HTR-8/SVneo (cell line): ENCODE data around the gene SERPINB6.
A peak's percentile ranks its signal among the peaks of the same experiment; 100 is the strongest.
"Not testable (repeated sequence)": the region's sequence is repeated elsewhere in the genome, so short reads cannot be mapped to it uniquely, and the experiment has no call there.

Experiments used
- DNase-seq: peaks from one replicate; pipeline ENCODE4 v3.0.0; 2011; ENCODE audit warnings: low spot score, mixed read lengths; ENCODE audit not compliant: insufficient read length
- FAIRE-seq: peaks from 2 replicates; lab custom pipeline; 2011; peaks lifted over from hg19 to GRCh38; lab: Jason Lieb, UNC

Gene SERPINB6

DNA sequence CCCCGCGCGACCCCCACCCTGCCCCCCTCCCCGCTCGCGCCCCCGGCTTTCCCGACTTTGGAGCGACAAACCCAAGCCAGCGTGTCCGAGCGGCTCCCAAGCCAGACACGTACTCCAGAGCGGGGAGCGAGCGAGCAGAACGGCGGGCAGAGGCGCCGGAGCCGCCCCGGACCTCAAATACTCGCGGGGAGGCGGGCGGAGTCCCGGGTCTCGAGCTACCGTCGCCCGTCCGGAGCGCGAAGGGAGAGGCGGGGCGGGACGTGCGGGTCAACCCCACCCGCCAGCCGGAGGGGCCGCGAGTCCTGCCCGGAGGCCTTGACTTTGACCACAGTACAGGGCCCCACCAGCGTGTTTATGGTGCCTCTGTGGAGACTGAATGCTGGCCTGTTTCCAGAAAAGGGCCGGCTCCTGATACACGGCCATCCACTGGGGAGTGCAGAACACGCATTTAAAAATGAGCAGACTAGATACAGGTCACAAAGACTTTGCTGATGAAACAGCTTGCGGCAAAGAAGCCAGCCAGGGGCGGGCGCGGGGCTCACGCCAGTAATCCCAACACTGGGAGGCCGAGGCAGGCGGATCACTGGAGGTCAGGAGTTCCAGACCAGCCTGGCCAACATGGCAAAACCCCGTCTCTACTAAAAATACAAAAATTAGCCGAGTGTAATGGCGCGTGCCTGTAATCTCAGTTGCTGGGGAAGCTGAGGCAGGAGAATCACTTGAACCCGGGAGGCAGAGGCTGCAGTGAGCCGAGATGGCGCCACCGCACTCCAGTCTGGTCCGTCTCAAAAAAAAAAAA lies at the start of gene SERPINB6:
Gene SERPINB6 (minus strand): TSS at position 148 of the 799 bp plus-strand sequence. CDS start 12,235 bp downstream, outside the sequence.
- DNase-seq: peak; percentile 41
- no peak for FAIRE-seq

DNA sequence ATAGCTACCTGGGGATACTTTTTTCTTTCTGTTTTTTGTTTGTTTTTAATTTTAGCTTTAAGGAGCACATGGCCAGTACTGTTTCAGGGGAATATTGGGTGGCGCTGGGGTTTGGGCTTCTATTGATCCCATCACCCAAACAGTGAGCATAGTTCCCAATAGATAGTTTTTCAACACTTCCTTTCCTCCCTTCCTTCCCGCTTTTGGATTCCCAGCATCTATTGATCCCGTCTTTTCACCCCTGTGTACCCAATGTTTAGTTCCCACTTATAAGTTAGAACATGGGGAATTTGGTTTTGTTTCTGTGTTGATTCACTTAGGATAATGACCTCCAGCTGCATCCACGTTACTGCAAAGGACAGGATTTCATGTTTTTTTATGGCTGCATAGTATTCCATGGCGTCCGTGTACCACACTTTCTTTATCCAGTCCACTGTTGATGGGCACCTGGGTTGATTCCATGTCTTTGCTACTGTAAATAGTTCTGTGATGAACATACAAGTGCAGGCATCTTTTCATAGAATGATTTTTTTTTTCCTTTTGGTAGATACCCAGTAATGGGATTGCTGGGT lies 48.5 kb upstream of the SERPINB6 start:
- FAIRE-seq: no peak
- no peak for DNase-seq

DNA sequence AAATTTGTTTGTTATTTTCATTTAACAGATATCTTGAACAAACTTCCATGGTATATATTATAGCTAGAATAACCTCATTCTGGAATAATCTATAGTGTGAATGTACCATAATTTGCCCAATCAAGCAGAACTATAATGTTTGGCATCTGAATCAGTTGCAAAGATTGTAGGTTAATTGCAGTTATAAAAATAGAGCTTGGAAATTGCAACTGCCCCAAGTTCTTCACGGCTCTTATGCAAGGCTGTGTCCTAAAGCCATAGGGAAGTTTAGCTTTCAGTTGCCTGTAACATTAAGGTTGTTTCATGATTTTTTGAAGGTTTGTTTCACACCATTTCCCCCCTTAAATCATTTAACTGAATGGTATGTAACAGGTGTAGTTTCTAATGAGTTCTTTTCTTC lies 47.7 kb upstream of the SERPINB6 start:
- DNase-seq: no peak
- no peak for FAIRE-seq

DNA sequence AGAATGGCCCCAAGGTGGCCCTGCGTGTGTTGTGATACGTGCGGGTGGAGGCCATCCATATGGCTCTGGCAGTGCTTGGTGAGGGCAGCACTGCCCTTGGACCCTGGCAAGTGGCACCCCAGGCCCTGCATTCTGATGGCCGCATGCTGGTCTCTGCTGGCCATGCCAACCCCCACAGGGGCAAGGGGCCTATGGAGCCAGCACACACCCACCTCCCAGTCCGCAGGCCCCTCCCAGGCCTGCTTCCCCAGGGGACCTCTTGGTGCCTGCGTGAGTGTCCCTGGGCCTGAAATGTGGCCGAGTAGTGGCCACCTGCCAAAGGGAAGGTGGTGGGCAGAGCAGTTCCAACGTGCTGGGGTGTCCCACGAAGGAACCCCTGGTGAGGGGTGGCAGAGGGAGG lies 45.9 kb upstream of the SERPINB6 start:
- no peak for DNase-seq
- no peak for FAIRE-seq

DNA sequence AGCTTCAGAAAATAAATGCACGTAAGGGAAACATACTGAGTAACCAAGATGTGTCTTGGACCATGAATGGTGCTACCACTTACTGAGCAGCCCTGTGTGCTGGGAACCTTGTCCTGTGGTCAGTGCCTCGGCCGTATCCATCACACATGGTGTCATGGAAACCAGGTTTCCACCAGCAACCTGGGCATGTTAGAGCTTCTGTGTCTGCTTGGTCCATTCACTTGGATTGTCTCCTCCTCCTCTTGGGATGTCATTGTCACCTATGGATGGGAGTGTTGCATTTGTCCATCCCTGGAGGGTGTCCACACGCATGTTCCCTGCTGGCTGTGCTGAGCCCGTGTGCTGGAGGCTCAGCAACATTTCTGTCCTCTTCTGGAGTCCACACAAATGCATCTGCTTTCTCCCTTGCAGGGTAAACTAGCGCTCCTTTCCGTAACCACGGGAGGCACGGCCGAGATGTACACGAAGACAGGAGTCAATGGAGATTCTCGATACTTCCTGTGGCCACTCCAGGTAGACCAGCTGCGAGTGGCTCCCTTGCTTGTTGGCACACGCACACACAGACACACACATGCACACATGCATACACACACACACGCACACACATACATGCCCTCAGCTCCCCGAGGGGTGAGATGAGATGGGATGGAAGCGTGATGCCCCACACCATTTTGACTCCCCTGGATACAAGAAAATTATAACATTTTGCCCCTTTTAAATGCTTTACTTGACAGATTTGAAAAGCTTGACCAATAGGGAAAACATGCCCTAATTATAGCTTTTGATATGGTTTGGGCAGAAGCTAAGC lies 45.3 kb upstream of the SERPINB6 start:
- FAIRE-seq: no peak
- no peak for DNase-seq

DNA sequence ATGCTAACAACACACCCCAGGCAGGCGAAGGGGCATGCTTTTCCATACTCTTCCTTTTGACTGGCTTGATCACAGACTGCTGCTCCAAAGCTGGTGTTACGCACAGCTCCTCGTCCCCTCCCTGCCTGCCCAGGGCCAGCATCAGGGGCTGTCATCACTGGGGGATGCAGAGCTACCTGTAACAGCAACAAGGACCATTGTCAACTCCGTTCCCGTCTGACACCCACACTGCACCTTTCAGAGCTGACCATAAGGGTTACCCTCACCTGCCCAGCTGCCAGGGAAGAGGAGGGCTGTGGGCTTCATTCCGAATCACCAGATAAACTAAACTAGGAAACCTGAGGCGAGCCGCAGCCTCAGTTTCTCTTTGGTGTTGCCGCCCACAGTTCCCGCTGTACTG lies 43.8 kb upstream of the SERPINB6 start:
- FAIRE-seq: no peak
- no peak for DNase-seq

DNA sequence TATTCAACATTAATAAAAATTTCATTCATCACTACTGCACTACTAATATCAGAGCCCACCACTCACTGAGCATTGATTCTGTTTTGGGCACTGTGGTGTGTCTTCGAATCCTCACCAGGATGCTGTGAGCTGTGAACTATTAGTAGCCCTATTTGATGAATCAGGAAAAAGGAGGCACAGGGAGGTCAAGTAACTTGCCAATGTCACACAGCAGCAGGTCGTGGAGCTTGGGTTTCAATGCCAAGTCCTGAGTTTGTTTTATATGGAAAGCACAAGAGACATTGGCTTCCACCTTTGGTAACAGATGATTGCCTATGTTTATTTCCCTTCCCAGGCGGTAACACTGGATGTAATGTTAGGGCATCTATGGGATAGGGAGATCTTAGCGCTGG lies 43.3 kb upstream of the SERPINB6 start:
- FAIRE-seq: no peak

DNA sequence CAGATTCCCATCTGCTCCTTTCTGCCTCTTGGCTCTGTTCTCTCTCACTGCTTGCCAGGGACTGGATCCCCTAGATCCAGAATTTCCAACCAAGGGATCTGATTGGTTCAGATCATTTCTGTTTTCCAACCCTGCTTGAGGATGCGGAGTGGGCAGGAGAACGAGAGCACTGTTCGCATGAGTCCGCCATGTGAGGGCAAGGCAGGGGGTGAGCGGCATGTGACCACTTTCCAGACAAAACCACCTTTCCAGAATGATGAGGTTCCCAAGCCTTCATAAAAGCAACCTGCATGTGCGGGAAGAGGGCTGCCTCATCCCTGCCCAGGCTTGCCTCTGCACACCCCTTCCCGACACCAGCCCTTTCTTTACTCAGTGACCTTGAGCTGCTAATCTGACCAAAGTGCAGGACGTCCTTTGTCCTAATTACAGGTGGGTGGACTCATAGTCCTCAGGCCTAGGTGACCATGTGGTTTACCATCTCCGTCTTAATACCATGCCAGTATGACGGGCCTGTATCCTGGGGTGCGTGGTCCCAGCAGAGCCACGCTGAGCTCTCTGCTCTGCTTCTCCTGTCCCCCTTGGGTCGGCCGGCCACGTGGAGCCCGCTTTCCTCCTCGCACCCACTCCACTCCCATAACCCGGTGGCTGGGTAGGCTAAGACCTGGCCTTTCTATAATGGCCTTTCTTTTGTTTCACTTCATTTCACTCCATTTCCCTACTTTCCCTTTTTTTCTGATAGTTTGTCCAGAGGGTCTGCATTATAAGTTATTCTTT lies 42.7 kb upstream of the SERPINB6 start:
- DNase-seq (no peak), FAIRE-seq (no peak)

More for the DNA sequence above, 43.3 kb upstream of the SERPINB6 start:
- no peak for DNase-seq

DNA sequence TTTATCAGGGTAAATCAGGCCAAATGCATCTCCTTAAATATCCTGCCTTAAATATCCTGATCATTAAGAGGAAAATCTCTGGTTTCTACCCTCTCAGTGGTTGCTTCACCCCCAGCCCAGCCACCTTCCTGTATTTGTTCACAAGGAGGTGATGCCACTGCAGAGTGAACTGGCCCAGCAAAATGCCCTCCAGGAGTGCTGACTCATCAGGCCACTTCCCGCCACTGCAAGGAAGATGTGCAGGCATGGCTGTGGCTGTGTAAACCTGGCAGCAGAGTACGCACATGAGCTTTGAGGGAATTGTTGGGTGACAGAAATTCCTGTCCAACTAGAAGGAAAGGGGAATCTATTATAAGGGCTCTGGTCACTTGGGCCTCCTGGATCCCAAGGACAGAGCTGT lies 42.1 kb upstream of the SERPINB6 start:
- DNase-seq: peak; percentile 80
- FAIRE-seq: peak; percentile 95

DNA sequence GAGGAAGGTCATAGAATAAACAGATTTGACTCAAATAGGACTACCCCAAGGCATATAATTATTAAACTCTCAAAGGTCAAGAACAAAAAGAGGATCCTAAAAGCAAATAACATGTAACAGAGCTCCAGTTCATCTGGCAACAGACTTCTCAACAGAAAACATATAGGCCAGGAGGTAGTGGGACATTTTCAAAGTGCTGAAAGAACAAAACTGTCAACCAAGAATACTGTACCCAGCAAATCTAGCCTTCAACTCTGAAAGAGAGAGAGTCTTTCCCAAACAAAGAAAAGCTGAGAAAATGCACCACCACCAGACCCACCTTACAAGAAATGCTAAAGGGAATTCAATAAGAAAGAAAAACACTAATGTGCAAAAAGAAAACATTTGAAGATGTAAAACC lies 40.2 kb upstream of the SERPINB6 start:
- DNase-seq (no peak), FAIRE-seq (no peak)

DNA sequence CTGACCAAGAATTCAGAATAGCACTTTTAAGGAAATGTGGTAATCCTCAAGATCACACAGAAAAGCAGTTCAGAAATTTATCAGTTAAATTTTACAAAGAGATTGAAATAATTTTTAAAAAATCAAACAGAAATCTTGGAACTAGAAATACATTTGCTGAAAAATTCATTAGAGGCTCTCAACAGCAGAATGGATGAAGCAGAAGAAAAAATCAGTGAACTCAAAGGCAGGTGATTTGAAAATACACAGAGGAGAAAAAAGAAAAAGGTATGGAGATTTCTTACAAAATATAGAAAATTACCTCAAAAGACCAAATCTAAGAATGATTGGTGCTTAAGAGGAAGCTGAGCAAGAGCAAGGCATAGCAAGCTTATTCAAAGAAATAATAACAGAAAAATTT lies 39.8 kb upstream of the SERPINB6 start:
- FAIRE-seq: no peak
- DNase-seq: no peak

DNA sequence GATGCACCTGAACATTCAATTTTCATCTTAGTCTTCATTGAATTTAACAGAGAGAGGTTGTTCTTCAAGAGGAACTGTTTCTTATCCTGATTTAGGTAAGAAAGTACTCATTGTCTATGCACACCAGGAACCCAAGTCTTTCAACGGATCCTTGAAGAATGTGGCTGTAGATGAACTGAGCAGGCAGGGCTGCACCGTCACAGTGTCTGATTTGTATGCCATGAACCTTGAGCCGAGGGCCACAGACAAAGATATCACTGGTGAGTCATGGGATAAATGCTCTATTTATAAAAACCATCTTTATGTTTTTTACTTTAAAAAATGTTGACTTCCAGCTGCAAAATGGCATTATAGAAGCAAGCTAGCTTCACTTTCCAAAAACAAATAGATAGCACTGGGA lies 38.6 kb upstream of the SERPINB6 start:
- FAIRE-seq: no peak
- no peak for DNase-seq

DNA sequence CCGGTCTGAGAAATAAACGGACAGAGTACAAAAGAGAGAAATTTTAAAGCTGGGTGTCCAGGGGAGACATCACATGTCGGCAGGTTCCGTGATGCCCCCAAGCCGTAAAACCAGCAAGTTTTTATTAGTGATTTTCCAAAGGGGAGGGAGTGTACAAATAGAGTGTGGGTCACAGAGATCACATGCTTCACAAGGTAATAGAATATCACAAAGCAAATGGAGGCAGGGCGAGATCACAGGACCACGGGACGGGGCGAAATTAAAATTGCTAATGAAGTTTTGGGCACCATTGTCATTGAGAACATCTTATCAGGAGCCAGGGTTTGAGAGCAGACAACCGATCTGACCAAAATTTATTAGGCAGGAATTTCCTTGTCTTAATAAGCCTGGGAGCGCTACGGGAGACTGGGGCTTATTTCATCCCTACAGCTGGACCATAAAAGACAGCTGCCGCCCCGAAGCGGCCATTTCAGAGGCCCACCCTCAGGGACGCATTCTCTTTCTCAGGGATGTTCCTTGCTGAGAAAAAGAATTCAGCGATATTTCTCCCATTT lies 37.4 kb upstream of the SERPINB6 start:
- DNase-seq, FAIRE-seq: not testable (repeated sequence)

DNA sequence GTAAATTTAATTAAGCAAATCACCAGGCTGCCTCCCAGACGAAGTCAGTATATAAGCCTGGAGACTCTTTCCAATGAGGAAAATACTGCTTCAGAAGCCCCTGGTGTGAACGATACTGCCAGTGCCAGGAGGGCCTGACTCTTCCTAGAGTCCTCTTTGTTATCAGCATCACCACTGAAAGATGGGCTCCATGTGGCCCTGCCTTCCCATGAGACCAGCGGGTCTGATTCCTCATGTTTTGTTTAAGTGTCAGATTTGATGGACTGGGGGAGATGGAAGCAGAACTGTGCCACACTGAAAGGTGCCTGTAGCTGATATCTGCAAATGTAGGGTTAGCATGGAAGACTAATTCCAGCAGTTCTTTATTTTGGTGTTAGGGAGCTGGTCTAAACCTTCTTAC lies 36.2 kb upstream of the SERPINB6 start:
- DNase-seq (no peak), FAIRE-seq (no peak)

DNA sequence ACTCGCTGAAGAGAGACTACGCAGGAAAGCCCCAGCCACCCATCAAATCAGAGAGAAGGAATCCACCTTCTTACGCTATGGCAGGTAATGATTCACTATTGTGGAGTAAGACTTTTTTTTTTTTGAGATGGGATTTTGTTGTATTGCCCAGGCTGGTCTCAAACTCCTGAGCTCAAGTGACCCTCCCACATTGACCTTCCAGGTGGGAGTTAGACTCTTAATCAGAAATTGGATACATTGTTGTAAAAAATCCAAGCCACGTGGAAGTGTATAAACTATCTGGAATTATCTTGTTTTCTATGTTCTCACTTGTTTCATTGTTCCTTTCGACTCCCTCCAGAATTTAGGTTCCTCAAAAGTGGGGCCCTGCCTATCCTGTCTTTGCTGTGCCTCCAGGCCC lies 35.1 kb upstream of the SERPINB6 start:
- DNase-seq (no peak), FAIRE-seq (no peak)

DNA sequence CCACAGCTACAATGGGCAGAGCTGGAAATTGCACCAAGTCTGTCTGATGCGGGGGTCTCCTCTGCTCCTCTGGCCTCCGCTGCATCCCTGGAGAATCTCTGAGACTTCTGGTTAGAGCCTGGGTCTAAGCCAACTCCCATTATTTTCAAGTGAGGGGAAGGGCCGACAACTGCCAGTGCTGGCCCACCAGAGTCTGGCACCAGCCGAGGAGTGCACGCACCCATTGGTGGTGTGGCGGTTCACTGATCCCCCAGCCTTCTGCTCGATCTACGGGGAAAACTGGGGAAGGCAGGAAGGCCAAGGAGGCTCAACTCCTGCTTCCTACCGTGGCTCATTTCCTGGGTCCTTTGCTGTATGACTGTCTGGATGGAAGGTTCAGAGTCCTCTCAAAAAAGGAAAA lies 34.5 kb upstream of the SERPINB6 start:
- no peak for FAIRE-seq

DNA sequence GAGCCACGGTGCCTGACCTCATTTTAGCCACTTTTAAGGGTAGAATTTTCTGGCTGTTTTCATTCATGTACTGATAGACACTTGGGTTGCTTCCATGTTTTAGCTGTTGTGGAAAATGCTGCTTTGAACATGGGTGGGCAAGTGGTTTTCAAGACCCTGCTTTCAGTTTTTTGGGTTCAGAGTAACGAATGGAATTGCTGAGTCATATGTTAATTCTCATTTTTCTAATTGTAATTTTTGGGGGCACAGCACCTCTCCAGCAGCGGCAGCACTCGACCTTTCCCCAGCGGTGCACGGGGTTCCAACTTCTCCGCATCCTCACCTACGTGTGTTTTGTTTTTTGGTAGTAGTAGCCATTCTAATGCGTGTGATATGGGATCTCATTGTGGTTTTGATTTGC lies 33.7 kb upstream of the SERPINB6 start:
- FAIRE-seq: no peak
- DNase-seq: no peak

More for the DNA sequence above, 34.5 kb upstream of the SERPINB6 start:
- no peak for DNase-seq

DNA sequence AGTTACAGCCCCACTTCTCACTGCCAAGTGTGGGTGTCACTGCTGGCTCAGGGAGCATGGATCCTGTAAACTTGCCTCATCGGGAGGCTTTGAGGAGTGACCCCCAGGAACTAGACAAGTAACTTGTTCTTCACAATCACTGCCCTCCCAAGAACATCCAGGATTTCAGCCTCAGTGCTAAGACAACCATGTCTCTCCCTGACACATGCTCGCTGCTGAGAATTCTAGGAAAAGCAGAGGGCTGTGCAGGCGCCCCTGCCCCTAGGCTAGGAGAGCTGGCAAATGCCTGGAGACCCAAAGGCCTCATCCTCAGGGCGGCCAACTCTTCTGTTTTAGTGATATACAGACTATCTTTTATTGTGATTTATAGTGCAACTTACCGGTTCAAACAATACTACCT lies 31.9 kb upstream of the SERPINB6 start:
- DNase-seq, FAIRE-seq: not testable (repeated sequence)

DNA sequence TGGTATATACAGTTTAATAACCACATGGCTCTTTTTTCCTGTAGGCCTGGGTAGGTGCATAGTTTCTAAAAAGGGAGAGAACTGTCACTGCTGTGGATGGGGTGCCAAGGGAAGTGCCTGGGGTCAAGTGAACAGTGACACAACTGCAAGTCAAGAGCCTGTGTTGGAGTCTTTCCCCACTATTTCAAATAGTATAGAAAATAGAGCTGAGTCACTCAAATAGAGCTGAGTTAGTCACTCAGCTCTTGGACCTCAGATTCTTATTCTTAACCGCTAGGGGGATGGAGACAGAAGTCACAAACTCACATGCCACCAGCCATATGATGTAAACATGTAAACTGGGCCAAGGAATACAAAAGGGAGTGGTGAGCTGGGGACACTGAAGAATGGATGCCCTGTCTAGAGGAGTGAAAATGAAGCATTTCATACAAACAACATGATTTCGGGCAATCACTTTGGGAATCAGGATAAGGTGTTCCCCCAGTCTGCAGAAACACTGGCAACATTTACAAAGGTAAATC lies 30.5 kb upstream of the SERPINB6 start:
- FAIRE-seq: no peak
- DNase-seq: peak; percentile 62
